Measurements from ENCODE around the gene TBCE.

DNA sequence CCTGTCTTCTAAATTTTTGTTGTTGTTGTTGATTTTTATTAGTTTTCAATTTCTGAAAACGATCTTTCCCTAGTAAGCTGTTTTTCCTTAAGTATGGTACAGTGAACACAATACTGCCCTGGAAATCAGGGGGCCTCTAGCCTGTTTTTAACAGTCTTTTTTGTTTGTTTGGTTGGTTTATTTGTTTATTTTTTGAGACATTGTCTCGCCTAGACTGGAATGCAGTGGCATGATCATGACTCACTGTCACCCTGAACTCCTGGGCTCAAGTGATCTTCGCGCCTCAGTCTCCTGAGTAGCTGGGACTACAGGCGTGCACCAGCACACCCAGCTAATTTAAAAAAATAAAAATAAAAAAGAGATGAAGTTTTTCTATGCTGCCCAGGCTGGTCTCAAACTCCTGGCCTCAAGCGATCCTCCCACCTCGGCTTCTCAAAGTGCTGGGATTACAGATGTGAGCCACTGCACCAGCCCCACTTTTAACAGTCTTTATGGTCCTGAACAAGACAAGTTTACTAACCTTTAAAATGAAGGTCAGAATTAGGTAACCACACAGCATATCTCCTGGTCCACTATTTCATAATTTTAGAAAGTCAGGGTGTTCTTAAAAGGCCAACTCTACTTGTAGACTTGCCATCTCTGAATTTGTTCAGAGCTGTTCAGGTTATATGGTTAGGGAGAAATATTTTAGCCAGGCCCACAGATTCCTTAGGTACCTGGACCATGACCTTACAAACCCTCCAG is 35.4 kb downstream of the TBCE start:
- TF ChIP-seq, protein P1, sequence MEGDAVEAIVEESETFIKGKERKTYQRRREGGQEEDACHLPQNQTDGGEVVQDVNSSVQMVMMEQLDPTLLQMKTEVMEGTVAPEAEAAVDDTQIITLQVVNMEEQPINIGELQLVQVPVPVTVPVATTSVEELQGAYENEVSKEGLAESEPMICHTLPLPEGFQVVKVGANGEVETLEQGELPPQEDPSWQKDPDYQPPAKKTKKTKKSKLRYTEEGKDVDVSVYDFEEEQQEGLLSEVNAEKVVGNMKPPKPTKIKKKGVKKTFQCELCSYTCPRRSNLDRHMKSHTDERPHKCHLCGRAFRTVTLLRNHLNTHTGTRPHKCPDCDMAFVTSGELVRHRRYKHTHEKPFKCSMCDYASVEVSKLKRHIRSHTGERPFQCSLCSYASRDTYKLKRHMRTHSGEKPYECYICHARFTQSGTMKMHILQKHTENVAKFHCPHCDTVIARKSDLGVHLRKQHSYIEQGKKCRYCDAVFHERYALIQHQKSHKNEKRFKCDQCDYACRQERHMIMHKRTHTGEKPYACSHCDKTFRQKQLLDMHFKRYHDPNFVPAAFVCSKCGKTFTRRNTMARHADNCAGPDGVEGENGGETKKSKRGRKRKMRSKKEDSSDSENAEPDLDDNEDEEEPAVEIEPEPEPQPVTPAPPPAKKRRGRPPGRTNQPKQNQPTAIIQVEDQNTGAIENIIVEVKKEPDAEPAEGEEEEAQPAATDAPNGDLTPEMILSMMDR (IDR thresholded peaks at IDR 0.05) = no peak
- no peak for TF ChIP-seq EZH2 (IDR thresholded peaks at IDR 0.05)
- no peak for TF ChIP-seq EZH2phosphoT487 (IDR thresholded peaks at IDR 0.05)

Measured in neural progenitor cell (in vitro differentiated cells).